HG03045 (cell line): ENCODE measurements around the gene OR2T27.
A peak's percentile ranks its signal among the peaks of the same experiment; 100 is the strongest.
"Not testable (repeated sequence)": the region's sequence is repeated elsewhere in the genome, so short reads cannot be mapped to it uniquely, and the experiment has no call there.

Experiments
- ATAC-seq: cut with Tn5 transposase; IDR thresholded peaks from one replicate; pipeline ENCODE4 v1.9.1; 2021; ENCODE audit warnings: mild to moderate bottlenecking, moderate library complexity; ENCODE audit not compliant: unreplicated experiment

OR2T27 gene

DNA sequence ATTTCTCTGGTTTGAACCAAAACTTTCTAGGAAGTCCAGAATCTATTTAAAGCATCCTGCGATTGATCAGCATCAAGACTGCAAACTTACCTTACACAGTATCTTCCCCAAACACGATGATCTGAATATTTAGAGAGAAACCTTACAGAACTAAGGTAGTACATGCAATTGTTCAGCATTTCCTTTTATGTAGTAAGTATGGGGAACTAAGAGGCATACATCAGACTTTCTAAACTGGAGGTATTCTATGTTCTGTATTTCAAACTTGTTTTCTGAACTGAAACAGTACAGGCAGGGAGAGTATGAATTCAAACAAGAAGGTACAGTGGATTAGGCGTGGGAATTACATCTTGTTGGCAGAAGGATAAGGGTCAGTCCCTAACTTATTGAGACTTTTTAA lies at the start of gene OR2T27:
OR2T27 (minus strand) TSS at position 175 of the 400 bp plus-strand sequence. CDS start 4,644 bp downstream, outside the sequence.
- ATAC-seq = not testable (repeated sequence)

GRCh38 chr1:248704606-248705005 lies 49.3 kb upstream of the OR2T27 start:
- ATAC-seq = no peak

DNA sequence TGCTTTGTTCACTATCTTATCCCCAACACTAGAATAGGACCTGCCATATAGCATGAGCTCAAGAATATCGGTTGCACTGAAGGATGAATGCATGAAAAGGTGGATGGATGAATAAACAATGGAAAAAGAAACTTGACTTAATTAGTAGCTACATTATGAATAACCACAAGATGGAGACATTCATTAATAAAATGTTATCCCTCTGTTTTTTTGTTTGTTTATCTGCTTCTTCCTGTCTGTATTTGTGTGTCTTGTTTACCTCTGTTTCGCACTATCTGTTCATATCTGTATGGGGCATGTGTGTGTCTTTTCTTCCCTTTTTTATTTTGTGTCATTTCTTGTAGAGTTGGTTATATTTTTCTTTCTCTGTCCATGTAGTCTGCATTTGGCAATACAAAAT lies 48.3 kb upstream of the OR2T27 start:
- no peak for ATAC-seq

DNA sequence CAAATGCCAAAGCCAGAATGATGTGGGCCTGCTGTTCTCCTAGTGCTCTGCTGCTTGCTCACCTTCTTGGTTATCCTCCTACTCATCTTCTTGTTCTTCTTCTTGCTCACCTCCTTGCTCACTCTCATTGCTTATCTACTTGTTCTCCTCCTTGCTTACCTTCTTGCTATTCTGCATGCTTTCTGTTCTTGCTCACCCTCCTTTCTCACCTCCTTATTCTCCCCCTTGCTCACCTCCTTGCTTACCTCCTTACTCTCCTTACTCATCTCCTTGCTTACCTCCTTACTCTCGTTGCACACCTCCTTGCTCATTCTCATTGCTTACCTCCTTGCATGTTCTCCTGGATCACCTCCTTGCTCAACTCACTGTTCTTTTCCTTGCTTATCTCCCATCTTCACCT lies 47.4 kb upstream of the OR2T27 start, which contains the start of gene OR14I1:
OR14I1 (minus strand) TSS at position 53 of the 400 bp plus-strand sequence.
- no peak for ATAC-seq

- no peak for ATAC-seq
These were observed 43.8 kb upstream of the OR2T27 start for GRCh38 chr1:248699099-248699498.

GRCh38 chr1:248697907-248698306 lies 42.6 kb upstream of the OR2T27 start:
- no peak for ATAC-seq

DNA sequence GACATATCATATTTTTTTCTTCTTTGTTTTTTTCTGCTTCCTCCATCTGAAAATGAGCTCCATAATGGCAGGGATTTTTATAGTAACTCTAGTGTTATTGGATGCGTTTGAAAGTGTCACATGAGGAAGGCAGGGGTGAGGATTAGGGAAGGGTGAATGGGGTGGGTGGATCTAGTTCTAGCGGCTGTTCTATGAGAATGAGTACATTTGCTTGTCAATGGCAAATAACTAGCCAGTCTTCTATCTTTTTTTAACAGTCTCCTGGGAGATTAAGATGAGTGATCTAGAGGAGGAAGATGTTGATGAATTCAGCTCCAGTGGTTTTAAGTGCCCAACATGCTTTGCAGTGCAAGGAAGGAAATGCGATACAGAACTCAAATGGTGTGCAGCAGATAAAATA lies 41.4 kb upstream of the OR2T27 start:
- no peak for ATAC-seq

GRCh38 chr1:248696261-248696660 lies 40.9 kb upstream of the OR2T27 start:
- no peak for ATAC-seq

DNA sequence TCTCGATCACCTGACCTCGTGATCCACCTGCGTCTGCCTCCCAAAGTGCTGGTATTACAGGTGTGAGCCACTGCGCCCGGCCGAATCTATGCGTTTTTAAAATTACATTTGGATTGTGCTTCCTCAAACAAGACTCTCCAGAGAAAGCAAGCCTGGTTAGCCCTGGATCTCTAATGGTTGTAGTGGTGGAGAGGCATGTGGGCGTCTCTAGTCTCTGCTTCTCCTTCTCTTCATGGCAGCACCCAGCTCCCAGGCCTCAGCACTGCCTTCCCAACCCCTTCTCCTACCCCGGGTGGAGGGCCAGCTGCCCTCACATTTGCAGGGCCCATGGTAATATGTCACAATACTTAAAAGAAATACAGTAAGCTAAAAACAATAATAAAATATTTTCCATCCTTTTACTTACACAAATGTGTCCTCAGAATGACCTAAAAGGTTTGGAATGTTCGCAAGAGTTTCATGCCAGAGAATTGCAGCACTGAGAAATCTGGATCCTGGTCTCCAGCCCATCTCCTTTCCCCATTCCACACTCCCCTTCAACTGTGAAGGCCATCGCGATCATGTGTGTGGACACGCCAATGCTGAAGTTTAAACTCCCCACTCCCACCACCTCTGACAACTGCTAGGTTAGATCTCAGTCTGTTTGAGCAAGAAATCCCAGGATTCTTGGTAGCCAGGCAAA lies 40.3 kb upstream of the OR2T27 start:
- no peak for ATAC-seq

DNA sequence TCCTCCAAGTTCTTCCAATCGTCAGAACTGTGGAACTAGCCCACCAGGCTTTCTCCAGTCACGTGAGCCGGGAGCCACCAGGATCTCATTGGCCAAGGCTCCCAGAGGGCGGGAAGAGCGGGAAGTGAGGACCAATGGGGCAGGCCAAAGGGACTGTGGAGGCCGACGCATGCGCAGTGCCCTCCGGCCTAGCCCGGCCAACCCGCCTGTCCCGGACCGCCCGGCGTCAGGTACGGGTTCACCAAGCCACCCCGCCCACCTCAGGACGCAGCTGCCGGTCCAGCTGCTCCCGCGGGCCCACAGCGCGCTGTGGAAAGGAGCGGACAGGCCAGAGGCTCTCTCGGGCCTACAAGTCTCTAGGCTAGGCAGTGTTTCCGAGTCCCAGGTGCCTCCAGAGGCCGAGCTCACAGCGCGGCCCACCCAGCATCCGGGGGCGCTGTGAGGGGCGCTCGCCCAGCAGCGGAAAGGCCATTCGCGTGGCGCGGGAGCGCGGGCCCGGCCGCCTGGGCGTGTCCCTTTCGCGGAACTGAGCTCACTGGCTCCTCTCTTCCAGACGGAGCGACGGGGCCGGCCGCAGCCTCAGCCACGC lies 36.3 kb upstream of the OR2T27 start:
- no peak for ATAC-seq

- ATAC-seq = peak; percentile 44
These were observed 33.4 kb upstream of the OR2T27 start for GRCh38 chr1:248688527-248689298.

- peak; percentile 77 for ATAC-seq
These were observed 31.5 kb upstream of the OR2T27 start for GRCh38 chr1:248686815-248687214.

DNA sequence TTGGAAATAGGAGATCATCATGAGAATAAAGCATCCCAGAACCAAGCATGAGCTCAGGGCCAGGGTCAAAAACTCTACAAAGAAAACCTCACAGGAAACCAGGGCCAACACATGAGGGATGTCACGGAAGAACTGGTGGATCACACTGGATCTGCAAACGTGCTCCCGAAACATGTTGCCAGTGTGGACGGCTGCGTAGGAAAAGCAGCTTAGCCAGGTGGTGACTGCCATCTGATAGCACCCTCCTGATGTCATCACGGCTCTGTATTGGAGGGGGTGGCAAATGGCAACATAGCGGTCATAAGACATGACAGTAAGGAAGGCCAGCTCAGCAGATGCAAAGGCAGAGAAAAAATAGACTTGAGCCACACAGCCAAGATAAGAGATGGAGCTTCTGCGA lies 26.3 kb upstream of the OR2T27 start:
- ATAC-seq = no peak

- ATAC-seq = no peak
These were observed 14.7 kb upstream of the OR2T27 start for GRCh38 chr1:248670003-248670402.

DNA sequence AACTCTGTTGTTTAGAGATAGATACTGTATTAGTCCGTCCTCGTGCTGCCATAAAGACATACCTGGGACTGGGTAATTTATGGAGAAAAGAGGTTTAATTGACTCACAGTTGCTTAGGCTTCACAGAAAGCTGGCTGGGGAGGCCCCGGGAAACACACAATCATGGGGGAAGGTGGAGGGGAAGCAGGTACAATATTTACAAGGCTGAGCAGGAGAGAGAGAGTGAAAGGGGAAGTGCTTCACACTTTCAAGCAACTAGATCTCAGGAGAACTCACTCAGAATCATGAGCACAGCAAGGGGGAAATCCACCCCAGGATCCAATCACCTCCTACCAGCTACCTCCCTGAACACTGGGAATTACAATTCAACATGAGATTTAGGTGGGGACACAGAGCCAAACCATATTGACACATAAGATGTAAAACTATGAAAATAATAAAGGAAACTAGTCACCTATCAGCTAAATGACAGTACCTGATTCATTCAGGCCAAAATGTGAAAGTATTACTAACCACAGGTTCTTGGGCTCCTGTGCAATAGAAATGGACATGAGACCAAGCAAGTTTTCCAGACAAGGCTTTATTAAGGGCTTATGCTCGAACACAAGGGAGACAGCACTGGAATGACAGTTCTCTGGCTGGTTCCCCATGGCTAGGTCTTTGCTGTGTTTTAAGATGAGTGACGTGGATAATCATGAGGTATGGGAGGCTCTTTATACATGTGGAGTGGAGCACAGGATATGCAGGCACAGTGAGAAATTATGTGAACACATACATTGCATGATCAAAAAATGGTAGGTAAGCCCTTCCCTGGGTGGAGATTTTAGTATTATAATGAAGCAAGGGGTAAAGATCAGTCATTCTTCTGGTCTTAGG lies 8.4 kb upstream of the OR2T27 start:
- peak; percentile 94 for ATAC-seq

- ATAC-seq = not testable (repeated sequence)
These were observed 1.5 kb upstream of the OR2T27 start for GRCh38 chr1:248656797-248657196.

DNA sequence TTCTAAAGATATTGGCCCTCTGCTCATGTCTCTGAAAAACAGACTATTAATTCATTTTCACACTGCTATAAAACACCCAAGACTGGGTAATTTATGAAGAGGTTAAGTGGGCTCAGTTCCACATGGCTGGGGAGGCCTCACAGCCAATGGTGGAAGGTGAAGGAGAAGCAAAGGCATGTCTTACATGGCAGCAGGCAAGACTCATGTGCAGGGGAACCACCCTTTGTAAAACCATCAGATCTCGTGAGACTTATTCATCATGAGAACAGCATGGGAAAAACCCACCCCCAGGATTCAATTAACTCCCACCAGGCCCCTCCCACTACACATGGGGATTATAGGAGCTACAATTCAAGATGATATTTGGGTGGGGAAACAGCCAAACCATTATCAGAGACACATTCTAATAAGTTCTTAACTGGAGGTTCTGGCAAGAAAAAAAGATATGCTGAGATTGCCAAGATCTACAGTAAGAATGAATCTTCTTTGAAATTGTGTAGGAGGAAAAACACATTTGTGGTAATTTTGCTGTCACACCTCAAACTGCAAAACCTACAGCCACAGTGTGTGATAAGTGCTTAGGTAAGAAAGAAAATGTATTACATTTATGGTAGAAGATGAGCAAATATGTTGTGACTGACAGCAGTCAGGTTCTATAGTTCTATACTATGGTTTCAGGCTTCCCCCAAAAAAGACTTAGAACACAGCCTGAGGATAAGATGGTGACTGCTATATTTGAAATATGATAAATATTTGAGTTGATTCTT lies 6.4 kb downstream of the OR2T27 start:
- not testable (repeated sequence) for ATAC-seq

DNA sequence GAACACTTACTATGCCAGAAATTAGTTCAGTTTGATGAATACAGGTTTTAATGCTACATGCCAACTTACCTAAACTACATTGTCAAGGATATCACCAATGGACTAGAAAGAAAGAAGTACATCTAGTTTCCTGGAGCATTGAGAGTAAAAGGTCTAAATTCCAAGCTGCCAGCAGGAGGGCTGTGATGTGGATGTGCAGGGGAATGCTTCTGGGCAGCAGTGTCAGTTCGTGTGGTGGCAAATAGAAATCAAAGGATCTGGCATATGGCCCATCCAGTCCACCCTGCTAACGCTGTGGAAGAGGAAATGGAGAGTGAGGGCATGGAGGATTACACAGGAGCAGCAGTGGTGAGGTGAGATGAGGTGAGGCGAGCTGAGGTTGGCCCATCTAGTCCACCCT lies 10.2 kb downstream of the OR2T27 start, which contains the start of gene OR2T35:
OR2T35 (minus strand) TSS at position 101 of the 400 bp plus-strand sequence. CDS start 6,020 bp downstream, outside the sequence.
- ATAC-seq = not testable (repeated sequence)

DNA sequence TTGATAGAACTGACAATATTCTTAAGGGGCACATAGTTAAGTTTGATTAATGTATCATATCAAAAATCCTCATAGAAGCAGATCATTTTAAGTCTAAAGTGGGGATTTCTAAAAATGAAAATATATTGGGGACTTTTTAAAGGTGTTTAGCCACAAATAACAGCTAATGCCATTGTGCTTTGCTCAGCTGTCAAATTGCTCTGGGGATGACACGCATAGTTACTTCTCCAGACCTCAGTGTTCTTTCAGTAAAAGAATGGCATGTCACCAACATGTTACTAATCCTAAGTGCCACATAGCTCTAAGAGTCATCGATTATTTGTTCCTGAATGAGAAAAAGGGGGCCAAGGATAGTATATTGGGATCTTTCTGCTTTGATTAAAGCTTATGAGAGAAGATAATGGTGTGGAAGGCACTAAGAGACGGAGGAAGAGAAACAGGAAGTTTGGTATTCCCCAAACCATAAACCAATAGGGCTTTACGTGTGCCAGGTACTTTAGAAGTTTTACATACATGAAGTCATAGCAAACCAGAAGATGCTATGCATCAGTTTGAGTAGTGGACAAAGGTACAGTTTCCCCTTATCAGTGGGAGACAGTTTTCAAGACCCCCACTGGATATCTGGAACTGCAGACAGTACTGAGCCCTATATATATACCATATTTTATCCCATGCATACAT lies 12.2 kb downstream of the OR2T27 start:
- peak; percentile 73 for ATAC-seq
